Mesendoderm (in vitro differentiated cells): Measurements from ENCODE around the gene RBM33.

ENCODE experiments used
- DNase-seq: peaks from one replicate; pipeline ENCODE4 v3.0.0; 2013
- H2AK5ac ChIP-seq: 2 replicates; pipeline ENCODE4 v1.6.1; 2013; ENCODE audit warnings: low read length, inconsistent platforms
- H2BK120ac ChIP-seq: 2 replicates; pipeline ENCODE4 v1.6.1; 2013; ENCODE audit warnings: low read depth, mild to moderate bottlenecking, low read length, moderate library complexity, mixed read lengths
- H2BK15ac ChIP-seq: replicated peaks from 2 replicates; pipeline ENCODE4 v1.6.1; 2013; ENCODE audit warnings: low read depth, mild to moderate bottlenecking, moderate library complexity
- H2BK5ac ChIP-seq: 2 replicates; pipeline ENCODE4 v1.6.1; 2013; ENCODE audit warnings: low read length, inconsistent platforms
- H3K18ac ChIP-seq: 2 replicates; pipeline ENCODE4 v1.6.1; 2013; ENCODE audit warnings: mild to moderate bottlenecking, low read length, mixed read lengths
- H3K23ac ChIP-seq: one replicate; pipeline ENCODE4 v1.6.1; 2013; ENCODE audit warnings: low read length
- H3K27ac ChIP-seq: 2 replicates; pipeline ENCODE4 v1.5.1; 2013; ENCODE audit warnings: low read depth, mild to moderate bottlenecking, inconsistent platforms, low read length, moderate library complexity
- H3K27me3 ChIP-seq: 2 replicates; pipeline ENCODE4 v1.6.1; 2013; ENCODE audit warnings: low read length, control low read depth, mild to moderate bottlenecking, inconsistent platforms; ENCODE audit not compliant: insufficient read depth, poor library complexity
- H3K36me3 ChIP-seq: 2 replicates; pipeline ENCODE4 v1.6.1; 2013; ENCODE audit warnings: low read length, inconsistent platforms; ENCODE audit not compliant: control insufficient read depth, insufficient read depth
- H3K4ac ChIP-seq: one replicate; pipeline ENCODE4 v1.6.1; 2013; ENCODE audit warnings: low read depth, mild to moderate bottlenecking, low read length, moderate library complexity
- H3K4me1 ChIP-seq: 2 replicates; pipeline ENCODE4 v1.6.1; 2013; ENCODE audit warnings: low read depth, low read length, inconsistent platforms; ENCODE audit not compliant: control insufficient read depth
- H3K4me2 ChIP-seq: 2 replicates; pipeline ENCODE4 v1.6.1; 2013; ENCODE audit warnings: low read length
- H3K4me3 ChIP-seq: 2 replicates; pipeline ENCODE4 v1.5.1; 2013; ENCODE audit warnings: mild to moderate bottlenecking, low read length
- H3K56ac ChIP-seq: one replicate; pipeline ENCODE4 v1.6.1; 2013; ENCODE audit warnings: low read length
- H3K79me1 ChIP-seq: 2 replicates; pipeline ENCODE4 v1.6.1; 2013; ENCODE audit warnings: low read length, inconsistent platforms
- H3K79me2 ChIP-seq: 2 replicates; pipeline ENCODE4 v1.6.1; 2013; ENCODE audit warnings: mild to moderate bottlenecking, low read length; ENCODE audit not compliant: control insufficient read depth, insufficient read depth
- H3K9ac ChIP-seq: 2 replicates; pipeline ENCODE4 v1.6.1; 2013; ENCODE audit warnings: low read length, inconsistent platforms
- H4K5ac ChIP-seq: one replicate; pipeline ENCODE4 v1.6.1; 2013; ENCODE audit warnings: low read length
- H4K8ac ChIP-seq: one replicate; pipeline ENCODE4 v1.6.1; 2013; ENCODE audit warnings: low read depth, mild to moderate bottlenecking, control low read depth, low read length, moderate library complexity
- WGBS: extraction: QIAGEN DNeasy Blood & Tissue Kit; methylation state at CpG from one replicate; pipeline ENCODE4 v1.1.7; 2013; ENCODE audit warnings: low lambda C conversion rate, missing lambda C conversion rate; ENCODE audit not compliant: insufficient coverage; ENCODE audit errors: extremely low coverage; 5-methylcytosine and 5-hydroxymethylcytosine counted together

RBM33 gene

DNA sequence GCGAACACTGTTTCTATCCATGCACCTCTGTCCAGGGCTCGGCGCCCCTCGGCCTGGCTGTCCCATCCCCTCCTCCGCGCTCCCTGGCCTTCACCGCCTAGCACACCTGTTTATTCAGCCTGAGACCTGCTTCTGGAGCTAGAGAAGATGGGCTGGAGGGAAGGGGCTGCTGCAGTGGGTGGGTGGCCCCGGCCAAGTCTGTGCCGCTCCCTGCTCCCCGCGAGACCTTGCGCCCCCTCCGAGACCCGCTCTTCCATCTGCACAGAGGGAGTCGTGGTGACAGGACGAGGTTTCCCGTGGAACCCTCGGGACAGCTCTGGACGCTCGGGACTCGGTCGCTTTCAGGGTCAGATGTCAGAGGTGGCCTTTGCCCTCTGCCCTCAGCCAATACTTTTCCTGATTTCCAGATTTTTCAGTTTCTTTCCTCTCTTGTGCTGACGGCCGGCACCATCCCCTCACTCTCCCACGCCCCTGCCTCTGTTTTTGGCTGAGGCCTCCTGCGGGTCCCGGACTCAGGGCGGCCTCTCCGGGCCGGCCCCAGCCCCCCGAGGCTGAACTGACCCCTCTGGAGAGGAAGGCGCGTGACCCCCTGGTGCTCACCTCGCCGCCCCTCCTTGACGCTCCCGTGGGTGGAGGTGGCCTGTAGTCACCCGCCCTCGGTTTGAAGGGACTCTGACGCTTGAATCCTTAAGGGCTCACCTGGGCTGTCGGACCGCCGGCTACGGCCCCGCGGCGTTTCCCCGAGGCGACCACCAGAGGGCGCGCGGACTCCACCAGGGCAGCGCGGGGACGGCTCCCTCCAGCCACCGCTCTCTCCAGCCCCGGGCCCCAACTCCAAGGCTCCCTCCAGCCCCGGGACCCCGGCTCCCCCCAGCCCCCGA, 152.2 kb downstream of the RBM33 start:
- peak; percentile 40 for DNase-seq
- H3K27me3 ChIP-seq, result peaks cover 10% of the 10 kb centered on the region

DNA sequence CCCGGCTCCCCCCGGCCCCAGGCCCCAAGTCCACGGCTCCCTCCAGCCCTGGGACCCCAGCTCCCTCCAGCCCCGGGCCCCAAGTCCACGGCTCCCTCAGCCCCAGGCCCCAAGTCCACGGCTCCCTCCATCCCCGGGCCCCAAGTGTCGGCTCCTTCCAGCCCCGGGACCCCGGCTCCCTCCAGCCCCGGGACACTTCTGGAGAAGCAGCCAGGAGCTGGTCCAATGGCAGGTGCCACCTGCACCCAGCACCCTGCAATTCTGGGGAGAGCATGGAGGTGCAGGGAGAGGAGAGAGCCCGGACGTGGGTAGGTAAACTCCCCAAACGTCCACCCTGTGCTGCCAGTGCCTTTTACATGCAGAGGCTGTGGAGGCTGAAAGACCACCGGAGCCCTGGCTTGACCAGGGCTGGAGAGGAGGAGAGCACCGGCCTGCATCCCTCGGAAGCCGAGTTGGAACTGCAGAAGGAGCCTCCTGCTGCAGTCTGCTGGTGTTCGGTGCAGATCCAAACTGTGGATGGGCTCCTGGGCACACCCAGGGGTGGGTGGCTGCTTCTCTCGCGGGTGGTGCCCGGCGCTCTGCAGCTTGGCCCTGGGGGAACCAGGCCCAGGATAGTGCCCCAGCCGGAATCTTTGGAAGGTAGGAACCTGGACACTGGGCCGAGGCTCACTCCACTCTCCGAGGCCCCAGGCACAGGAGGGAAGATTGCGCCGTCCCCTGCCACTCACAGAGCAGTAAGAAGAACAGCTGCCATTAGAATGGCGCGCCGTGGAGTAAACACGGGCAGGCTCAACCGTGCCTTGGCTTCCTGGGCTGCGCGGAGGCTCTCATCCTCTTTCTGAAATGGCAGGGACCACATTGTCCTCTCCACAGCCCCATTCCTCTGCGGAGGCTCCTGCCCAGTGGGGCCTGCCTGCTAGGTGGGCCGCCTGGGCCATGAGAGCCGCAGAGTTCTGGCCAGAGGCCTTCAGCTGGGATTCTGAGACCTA, 153.1 kb downstream of the RBM33 start:
- Histone ChIP-seq H3K4me2 (no peak overlapping the region), H3K18ac (no peak overlapping the region), H3K56ac (no peak overlapping the region), H3K27ac (no peak overlapping the region), H3K27me3 (peaks cover 12% of the 10 kb centered on the region), H3K4ac (no peak overlapping the region), H2BK120ac (no peak overlapping the region), H4K8ac (no peak overlapping the region), H3K79me2 (no peaks in the 10 kb centered on the region), H3K4me3 (no peak overlapping the region), H3K9ac (no peak overlapping the region), H3K4me1 (no peaks in the 10 kb centered on the region), H2AK5ac (no peak overlapping the region), H2BK15ac (no peak overlapping the region), H3K36me3 (no peaks in the 10 kb centered on the region), H3K23ac (no peak overlapping the region), H4K5ac (no peak overlapping the region), H2BK5ac (no peak overlapping the region), H3K79me1 (no peaks in the 10 kb centered on the region)
- WGBS, result no CpG with 5 or more reads among the region's 38 CpGs
- DNase-seq, result no peak

More for the DNA sequence above, 152.2 kb downstream of the RBM33 start:
- H3K79me1 ChIP-seq, result no peaks in the 10 kb centered on the region
- no peak overlapping the region for H3K23ac ChIP-seq
- H3K9ac ChIP-seq, result peak overlapping the region; percentile 20
- no peaks in the 10 kb centered on the region for H3K79me2 ChIP-seq
- H3K27ac ChIP-seq, result no peak overlapping the region
- H4K5ac ChIP-seq, result no peak overlapping the region
- WGBS, result no CpG with 5 or more reads among the region's 60 CpGs
- no peak overlapping the region for H2BK15ac ChIP-seq
- no peak overlapping the region for H4K8ac ChIP-seq
- no peak overlapping the region for H2AK5ac ChIP-seq
- no peak overlapping the region for H2BK5ac ChIP-seq
- H2BK120ac ChIP-seq, result no peak overlapping the region
- no peak overlapping the region for H3K4ac ChIP-seq
- H3K4me2 ChIP-seq, result no peak overlapping the region
- H3K4me1 ChIP-seq, result no peaks in the 10 kb centered on the region
- H3K36me3 ChIP-seq, result no peaks in the 10 kb centered on the region
- no peak overlapping the region for H3K4me3 ChIP-seq
- no peak overlapping the region for H3K56ac ChIP-seq
- no peak overlapping the region for H3K18ac ChIP-seq

DNA sequence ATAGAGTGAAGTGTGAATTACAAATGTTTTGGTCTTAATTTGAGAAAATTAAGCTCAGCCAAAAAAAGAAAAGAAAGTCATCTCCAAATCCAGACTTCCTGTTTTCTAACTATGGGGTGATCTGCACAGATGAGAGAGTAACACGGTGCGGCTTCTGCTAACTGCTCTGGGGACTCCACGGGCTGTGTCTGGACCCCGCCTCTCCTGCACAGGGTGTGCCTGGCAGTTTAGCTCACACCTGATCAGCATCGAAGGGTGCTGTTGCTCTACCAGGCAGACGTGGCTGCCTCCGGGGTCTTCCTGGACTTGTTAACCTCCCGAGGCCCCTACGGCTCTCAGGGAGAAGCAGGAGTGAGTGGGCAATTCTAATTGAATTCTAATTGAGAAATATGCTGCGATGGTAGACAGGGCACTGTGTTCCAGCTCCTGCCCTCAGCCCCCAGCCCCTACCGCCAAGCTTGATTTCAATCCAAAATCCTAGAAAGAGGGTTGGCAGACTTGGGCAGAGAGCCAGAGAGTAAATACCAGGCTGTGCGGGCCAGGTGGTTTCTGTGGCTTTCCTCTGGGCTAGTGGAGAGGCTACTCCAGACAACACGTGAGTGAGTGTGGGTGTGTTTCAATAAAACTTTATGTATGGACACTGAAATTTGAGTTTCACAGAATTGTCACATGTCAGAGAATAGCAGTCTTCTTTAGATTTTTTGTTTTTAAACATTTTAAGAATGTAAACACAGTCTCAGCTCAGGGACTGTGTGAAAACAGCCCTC, 154.4 kb downstream of the RBM33 start:
- Histone ChIP-seq H3K27ac (no peak overlapping the region), H3K27me3 (peaks cover 14% of the 10 kb centered on the region)
- DNase-seq, result no peak

DNA sequence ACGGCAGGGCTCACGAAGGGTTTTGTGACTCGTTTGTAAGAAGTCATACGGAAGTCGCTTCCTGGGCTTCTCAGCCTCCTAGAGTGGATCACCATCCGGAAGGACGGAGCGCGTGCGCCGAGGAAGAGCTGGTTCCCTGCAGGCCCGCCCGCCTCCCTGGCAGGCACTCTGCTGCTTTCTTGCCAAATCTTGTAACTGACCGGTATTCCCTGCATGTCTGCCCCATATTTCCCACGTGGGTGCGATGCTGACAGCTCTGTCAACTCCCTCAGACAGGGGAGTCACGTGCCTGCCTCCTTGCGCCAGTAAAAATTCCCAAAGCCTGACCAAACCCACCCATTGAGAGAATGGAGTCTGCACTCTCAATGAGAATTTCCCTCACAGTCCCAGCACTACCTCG, 155.1 kb downstream of the RBM33 start:
- Histone ChIP-seq H2BK120ac (no peak overlapping the region), H3K4me1 (no peaks in the 10 kb centered on the region), H3K27ac (no peak overlapping the region), H3K36me3 (no peaks in the 10 kb centered on the region), H3K79me1 (no peaks in the 10 kb centered on the region), H3K9ac (no peak overlapping the region), H3K27me3 (peaks cover 14% of the 10 kb centered on the region), H3K56ac (no peak overlapping the region), H2BK5ac (no peak overlapping the region), H2AK5ac (no peak overlapping the region), H3K79me2 (no peaks in the 10 kb centered on the region), H3K18ac (no peak overlapping the region), H3K4me2 (no peak overlapping the region), H3K4ac (no peak overlapping the region), H4K5ac (no peak overlapping the region), H2BK15ac (no peak overlapping the region), H4K8ac (no peak overlapping the region), H3K23ac (no peak overlapping the region), H3K4me3 (no peak overlapping the region)
- no CpG with 5 or more reads among the region's 19 CpGs for WGBS
- DNase-seq, result no peak

More for the DNA sequence above, 154.4 kb downstream of the RBM33 start:
- Histone ChIP-seq H3K4me3 (no peak overlapping the region), H3K4ac (no peak overlapping the region), H3K79me2 (no peaks in the 10 kb centered on the region), H3K36me3 (no peaks in the 10 kb centered on the region), H2BK5ac (no peak overlapping the region), H3K56ac (no peak overlapping the region), H3K18ac (no peak overlapping the region), H4K5ac (no peak overlapping the region), H3K23ac (no peak overlapping the region), H2BK15ac (no peak overlapping the region), H4K8ac (no peak overlapping the region), H3K4me2 (no peak overlapping the region), H3K9ac (no peak overlapping the region), H2BK120ac (no peak overlapping the region), H3K4me1 (no peaks in the 10 kb centered on the region), H2AK5ac (no peak overlapping the region), H3K79me1 (no peaks in the 10 kb centered on the region)
- no CpG with 5 or more reads among the region's 13 CpGs for WGBS

DNA sequence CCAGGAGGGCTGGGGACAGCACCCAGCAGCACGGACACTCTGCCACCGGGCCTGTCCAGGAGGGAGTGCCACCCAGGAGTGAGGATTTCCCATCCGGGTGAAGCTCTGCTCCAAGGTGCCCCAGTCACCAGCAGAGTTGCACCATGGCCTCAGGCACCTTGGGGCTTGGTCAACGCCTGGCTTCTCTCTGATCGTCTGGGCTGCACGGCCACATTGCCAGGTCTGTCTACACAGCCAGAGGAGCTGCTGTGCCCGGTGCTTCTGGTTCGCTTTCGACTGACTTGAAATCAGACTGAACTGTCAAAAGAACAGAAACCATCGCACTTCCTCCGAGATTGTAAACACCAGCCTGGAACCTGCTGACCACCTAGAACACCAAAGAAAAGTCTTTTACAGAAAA, 155.8 kb downstream of the RBM33 start:
- H2BK15ac ChIP-seq, result no peak overlapping the region
- no peak for DNase-seq
- no peak overlapping the region for H4K8ac ChIP-seq
- no peak overlapping the region for H4K5ac ChIP-seq
- H3K4me2 ChIP-seq, result no peak overlapping the region
- peaks cover 14% of the 10 kb centered on the region for H3K27me3 ChIP-seq
- no peaks in the 10 kb centered on the region for H3K79me1 ChIP-seq
- no peak overlapping the region for H2BK5ac ChIP-seq
- H2BK120ac ChIP-seq, result no peak overlapping the region
- no peak overlapping the region for H3K4me3 ChIP-seq
- no peaks in the 10 kb centered on the region for H3K4me1 ChIP-seq
- no peak overlapping the region for H3K18ac ChIP-seq
- H3K9ac ChIP-seq, result no peak overlapping the region
- H3K23ac ChIP-seq, result no peak overlapping the region
- no peak overlapping the region for H2AK5ac ChIP-seq
- no peak overlapping the region for H3K56ac ChIP-seq
- H3K36me3 ChIP-seq, result no peaks in the 10 kb centered on the region
- H3K27ac ChIP-seq, result no peak overlapping the region
- H3K79me2 ChIP-seq, result no peaks in the 10 kb centered on the region
- no peak overlapping the region for H3K4ac ChIP-seq
- no CpG with 5 or more reads among the region's 11 CpGs for WGBS
